ENCODE data around the gene PCSK5. TPM values are rescaled to one million over a fixed set of nuclear protein-coding genes. Genes with fewer than 3 reads are reported as not detected.

Gene PCSK5
- total and polyA plus RNA-seq, 2 donors (not counting 1 experiment from before 2014, with no cell fraction given) = 0.09 TPM; not detected in 1

DNA sequence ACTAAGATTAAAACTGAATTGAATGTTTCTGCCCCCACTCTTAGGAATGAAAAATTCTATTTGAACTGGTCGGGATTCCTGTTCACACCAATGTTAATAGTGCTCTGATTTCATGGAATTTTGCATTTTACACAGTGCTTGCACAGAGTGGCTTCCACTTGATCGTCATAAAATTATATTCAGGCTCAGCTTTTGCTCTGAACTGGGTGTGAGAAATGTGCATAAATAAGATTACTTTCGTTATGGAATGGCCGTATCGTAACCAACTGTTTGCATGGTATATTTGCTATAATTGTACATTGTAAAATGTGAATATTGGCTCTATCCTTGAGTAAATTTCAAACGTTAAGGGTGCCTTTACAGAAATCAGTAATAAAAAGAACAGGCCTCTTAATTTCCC, 262.9 kb downstream of the PCSK5 start:
- Mint-ChIP-seq H3K9me3 (ENCODE audit: insufficient read depth) (no peaks in the 10 kb centered on the region), H3K27ac (no peak overlapping the region), H3K4me3 (no peak overlapping the region), H3K4me1 (peaks cover 10% of the 10 kb centered on the region), H3K27me3 (peaks cover 4% of the 10 kb centered on the region)
- no peak for DNase-seq
- H3K27ac ChIP-seq (ENCODE audit: low read length in 2 of 2) = no peak overlapping the region
- 90% methylated on average over 2 of the region's 6 CpGs for WGBS (ENCODE audit: insufficient coverage)
- ChIA-PET CTCF (no interaction called here), POLR2A (no interaction called here)
- H3K79me2 ChIP-seq (ENCODE audit: control insufficient read depth, insufficient read depth, low read length) = no peaks in the 10 kb centered on the region
- no peak for ATAC-seq (ENCODE audit: low read depth)
- H3K9me3 ChIP-seq (ENCODE audit: control extremely low read depth in 1 of 3, control insufficient read depth in 2 of 3, insufficient read depth in 1 of 3, low read length in 2 of 3) = no peaks in the 10 kb centered on the region
- H3K4me3 ChIP-seq (ENCODE audit: control extremely low read depth in 1 of 5, extremely low read depth in 1 of 5, insufficient read depth in 1 of 5, low read depth in 2 of 5, low read length in 4 of 5) = no peak overlapping the region
- no peak overlapping the region for H3K4me2 ChIP-seq (replicated peaks; ENCODE audit: low read depth, low read length, poor library complexity, severe bottlenecking)
- intact Hi-C loops (cut with micrococcal nuclease) = no loop called here
- no peaks in the 10 kb centered on the region for H4K20me1 ChIP-seq (ENCODE audit: control insufficient read depth, insufficient read depth, low read length, poor library complexity, severe bottlenecking)
- no peaks in the 10 kb centered on the region for H3K27me3 ChIP-seq (replicated peaks in 1 of 4; ENCODE audit: control extremely low read depth in 1 of 4, control insufficient read depth in 3 of 4, insufficient read depth in 4 of 4, low read length in 3 of 4)
- no peak overlapping the region for H2AFZ ChIP-seq (ENCODE audit: insufficient read depth, low read depth, low read length, poor library complexity, severe bottlenecking)
- no peaks in the 10 kb centered on the region for H3K4me1 ChIP-seq (ENCODE audit: control insufficient read depth in 2 of 2, insufficient read depth in 2 of 2, low read length in 2 of 2)
- H3K36me3 ChIP-seq (replicated peaks in 1 of 2; ENCODE audit: control extremely low read depth in 1 of 2, control insufficient read depth in 1 of 2, extremely low read depth in 1 of 2, insufficient read depth in 2 of 2, low read length in 1 of 2) = no peaks in the 10 kb centered on the region
- H3K9ac ChIP-seq (ENCODE audit: low read length) = no peak overlapping the region
- no peak for TF ChIP-seq EZH2 (IDR thresholded peaks at IDR 0.05; ENCODE audit: borderline replicate concordance, insufficient read depth, low read depth, low read length, poor library complexity, severe bottlenecking)
- TF ChIP-seq, protein P1, sequence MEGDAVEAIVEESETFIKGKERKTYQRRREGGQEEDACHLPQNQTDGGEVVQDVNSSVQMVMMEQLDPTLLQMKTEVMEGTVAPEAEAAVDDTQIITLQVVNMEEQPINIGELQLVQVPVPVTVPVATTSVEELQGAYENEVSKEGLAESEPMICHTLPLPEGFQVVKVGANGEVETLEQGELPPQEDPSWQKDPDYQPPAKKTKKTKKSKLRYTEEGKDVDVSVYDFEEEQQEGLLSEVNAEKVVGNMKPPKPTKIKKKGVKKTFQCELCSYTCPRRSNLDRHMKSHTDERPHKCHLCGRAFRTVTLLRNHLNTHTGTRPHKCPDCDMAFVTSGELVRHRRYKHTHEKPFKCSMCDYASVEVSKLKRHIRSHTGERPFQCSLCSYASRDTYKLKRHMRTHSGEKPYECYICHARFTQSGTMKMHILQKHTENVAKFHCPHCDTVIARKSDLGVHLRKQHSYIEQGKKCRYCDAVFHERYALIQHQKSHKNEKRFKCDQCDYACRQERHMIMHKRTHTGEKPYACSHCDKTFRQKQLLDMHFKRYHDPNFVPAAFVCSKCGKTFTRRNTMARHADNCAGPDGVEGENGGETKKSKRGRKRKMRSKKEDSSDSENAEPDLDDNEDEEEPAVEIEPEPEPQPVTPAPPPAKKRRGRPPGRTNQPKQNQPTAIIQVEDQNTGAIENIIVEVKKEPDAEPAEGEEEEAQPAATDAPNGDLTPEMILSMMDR (IDR thresholded peaks at IDR 0.05) = no peak

DNA sequence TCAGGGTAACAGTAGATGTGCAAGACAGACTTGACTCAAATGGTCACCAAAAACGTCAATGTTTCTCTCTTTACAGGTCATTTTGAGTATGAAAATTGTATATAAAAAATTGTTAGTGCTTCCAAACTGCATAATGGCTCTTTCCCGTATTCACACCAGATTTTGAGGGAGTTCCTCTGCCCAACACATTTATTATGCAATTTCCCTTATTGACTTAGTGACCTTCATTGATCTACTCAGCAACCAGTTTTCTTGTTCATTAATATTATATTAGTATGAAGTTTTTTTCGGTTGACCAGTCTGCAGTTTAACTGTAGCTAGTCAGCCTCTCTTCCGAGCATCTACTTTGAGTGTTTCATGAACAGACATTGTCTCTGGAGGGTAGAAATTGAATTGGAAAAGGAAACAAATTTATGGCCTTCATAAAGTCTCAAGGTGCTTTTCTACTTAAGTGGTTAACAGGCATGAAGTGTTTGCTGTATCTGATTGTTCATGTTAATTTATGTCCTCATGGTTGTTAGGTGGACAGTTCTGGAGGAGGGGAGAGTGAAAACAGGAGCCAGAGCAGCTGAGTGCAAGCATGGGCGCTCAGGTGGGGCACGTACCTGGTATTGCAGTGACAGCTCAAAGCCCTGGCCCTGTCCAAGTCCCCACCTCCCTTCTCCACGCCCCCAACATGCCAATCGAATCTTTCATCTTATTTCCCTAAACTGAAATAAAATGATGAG, 263.6 kb downstream of the PCSK5 start:
- Mint-ChIP-seq H3K27me3 (no peaks in the 10 kb centered on the region), H3K27ac (no peak overlapping the region), H3K4me3 (no peak overlapping the region), H3K9me3 (ENCODE audit: insufficient read depth) (no peaks in the 10 kb centered on the region), H3K4me1 (peaks cover 10% of the 10 kb centered on the region)
- H3K9ac ChIP-seq (ENCODE audit: low read length) = no peak overlapping the region
- ChIA-PET CTCF (no interaction called here), POLR2A (no interaction called here)
- no peaks in the 10 kb centered on the region for H3K4me1 ChIP-seq (ENCODE audit: control insufficient read depth in 2 of 2, insufficient read depth in 2 of 2, low read length in 2 of 2)
- H4K20me1 ChIP-seq (ENCODE audit: control insufficient read depth, insufficient read depth, low read length, poor library complexity, severe bottlenecking) = no peaks in the 10 kb centered on the region
- no peak overlapping the region for H3K4me3 ChIP-seq (ENCODE audit: control extremely low read depth in 1 of 5, extremely low read depth in 1 of 5, insufficient read depth in 1 of 5, low read depth in 2 of 5, low read length in 4 of 5)
- DNase-seq (no peak), ATAC-seq (ENCODE audit: low read depth) (no peak)
- no peaks in the 10 kb centered on the region for H3K27me3 ChIP-seq (replicated peaks in 1 of 4; ENCODE audit: control extremely low read depth in 1 of 4, control insufficient read depth in 3 of 4, insufficient read depth in 4 of 4, low read length in 3 of 4)
- H3K27ac ChIP-seq (ENCODE audit: low read length in 2 of 2) = no peak overlapping the region
- H2AFZ ChIP-seq (ENCODE audit: insufficient read depth, low read depth, low read length, poor library complexity, severe bottlenecking) = no peak overlapping the region
- no peak overlapping the region for H3K4me2 ChIP-seq (replicated peaks; ENCODE audit: low read depth, low read length, poor library complexity, severe bottlenecking)
- no peaks in the 10 kb centered on the region for H3K9me3 ChIP-seq (ENCODE audit: control extremely low read depth in 1 of 3, control insufficient read depth in 2 of 3, insufficient read depth in 1 of 3, low read length in 2 of 3)
- no peaks in the 10 kb centered on the region for H3K36me3 ChIP-seq (replicated peaks in 1 of 2; ENCODE audit: control extremely low read depth in 1 of 2, control insufficient read depth in 1 of 2, extremely low read depth in 1 of 2, insufficient read depth in 2 of 2, low read length in 1 of 2)
- H3K79me2 ChIP-seq (ENCODE audit: control insufficient read depth, insufficient read depth, low read length) = no peaks in the 10 kb centered on the region
- no peak for TF ChIP-seq EZH2 (IDR thresholded peaks at IDR 0.05; ENCODE audit: borderline replicate concordance, insufficient read depth, low read depth, low read length, poor library complexity, severe bottlenecking)
- TF ChIP-seq, protein P1 (IDR thresholded peaks at IDR 0.05) = no peak
- intact Hi-C loops (cut with micrococcal nuclease) = no loop called here
- 100% methylated on average over 2 of the region's 8 CpGs for WGBS (ENCODE audit: insufficient coverage)
